SH-SY5Y (cell line): ENCODE measurements around the gene COL1A1.

ENCODE experiments used
- GATA2 ChIP-seq: IDR thresholded peaks from 2 replicates; pipeline ENCODE4 v1.6.1; 2011; ENCODE audit warnings: mild to moderate bottlenecking, low read depth, low read length
- GATA3 ChIP-seq: IDR thresholded peaks from 2 replicates; pipeline ENCODE4 v1.6.1; 2011; ENCODE audit warnings: low read depth, mild to moderate bottlenecking, low read length, moderate library complexity

COL1A1 gene

GRCh38 chr17:50168319-50168718 is 33.1 kb downstream of the COL1A1 start:
- TF ChIP-seq GATA3: no peak
- no peak for TF ChIP-seq GATA2

- TF ChIP-seq GATA2 (no peak), GATA3 (no peak)
Observed at GRCh38 chr17:50167371-50167770, 34.1 kb downstream of the COL1A1 start.

- no peak for TF ChIP-seq GATA3
- TF ChIP-seq GATA2: no peak
Observed at GRCh38 chr17:50166518-50167181, 34.8 kb downstream of the COL1A1 start.

GRCh38 chr17:50165867-50166517 is 35.4 kb downstream of the COL1A1 start, which contains the start of gene SGCA:
Gene SGCA, plus strand, starts transcription at chr17:50166005. Its CDS starts 36 bp downstream, at chr17:50166041.
- TF ChIP-seq GATA3 (no peak), GATA2 (no peak)

- TF ChIP-seq GATA3 (no peak), GATA2 (no peak)
Observed at GRCh38 chr17:50165466-50165865, 36.0 kb downstream of the COL1A1 start.

- TF ChIP-seq GATA3 (no peak), GATA2 (no peak)
Observed at GRCh38 chr17:50165066-50165465, 36.4 kb downstream of the COL1A1 start.

- TF ChIP-seq GATA2 (no peak), GATA3 (no peak)
Observed at GRCh38 chr17:50164697-50164988, 36.8 kb downstream of the COL1A1 start.

- TF ChIP-seq GATA3 (no peak), GATA2 (no peak; the same call in 1 of the 2 replicates)
Observed at GRCh38 chr17:50163843-50164696, 37.4 kb downstream of the COL1A1 start.

GRCh38 chr17:50162466-50163254 is 38.8 kb downstream of the COL1A1 start:
- TF ChIP-seq GATA3: no peak
- no peak for TF ChIP-seq GATA2

GRCh38 chr17:50161911-50162288 is 39.5 kb downstream of the COL1A1 start:
- no peak for TF ChIP-seq GATA3
- no peak for TF ChIP-seq GATA2

- TF ChIP-seq GATA3: no peak
- TF ChIP-seq GATA2: peak; percentile 63
Observed at GRCh38 chr17:50161023-50161910, 40.2 kb downstream of the COL1A1 start.

- TF ChIP-seq GATA3: no peak
- TF ChIP-seq GATA2: no peak
Observed at GRCh38 chr17:50157891-50158290, 43.5 kb downstream of the COL1A1 start.
